Measurements from ENCODE around the gene MYNN. TPM values are rescaled to one million over a fixed set of nuclear protein-coding genes. Genes with fewer than 3 reads are reported as not detected.

MYNN gene
- total and polyA plus RNA-seq, 2 donors from 2014 or later = 9.6 to 14.7 TPM

DNA sequence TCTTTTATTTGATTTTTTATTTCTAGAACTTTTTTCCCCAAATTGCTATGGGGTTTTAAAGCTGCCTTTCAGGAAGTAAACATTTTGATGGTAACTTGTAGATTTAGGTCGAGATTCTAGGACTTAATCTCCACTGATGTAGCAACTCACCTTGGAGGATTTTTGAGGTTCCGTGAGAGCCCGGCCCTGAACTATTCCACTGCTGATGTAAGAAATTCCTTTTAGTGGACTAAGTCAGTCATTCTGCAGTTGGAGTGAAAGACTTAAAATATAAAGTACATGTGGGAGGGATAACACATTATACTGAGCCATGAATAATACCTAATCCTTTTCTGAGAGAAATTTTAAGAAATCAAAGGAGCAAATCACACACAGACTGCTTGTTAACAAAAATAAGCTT lies 52.1 kb downstream of the MYNN start:
- DNase-seq = no peak
- TF ChIP-seq, protein P1, sequence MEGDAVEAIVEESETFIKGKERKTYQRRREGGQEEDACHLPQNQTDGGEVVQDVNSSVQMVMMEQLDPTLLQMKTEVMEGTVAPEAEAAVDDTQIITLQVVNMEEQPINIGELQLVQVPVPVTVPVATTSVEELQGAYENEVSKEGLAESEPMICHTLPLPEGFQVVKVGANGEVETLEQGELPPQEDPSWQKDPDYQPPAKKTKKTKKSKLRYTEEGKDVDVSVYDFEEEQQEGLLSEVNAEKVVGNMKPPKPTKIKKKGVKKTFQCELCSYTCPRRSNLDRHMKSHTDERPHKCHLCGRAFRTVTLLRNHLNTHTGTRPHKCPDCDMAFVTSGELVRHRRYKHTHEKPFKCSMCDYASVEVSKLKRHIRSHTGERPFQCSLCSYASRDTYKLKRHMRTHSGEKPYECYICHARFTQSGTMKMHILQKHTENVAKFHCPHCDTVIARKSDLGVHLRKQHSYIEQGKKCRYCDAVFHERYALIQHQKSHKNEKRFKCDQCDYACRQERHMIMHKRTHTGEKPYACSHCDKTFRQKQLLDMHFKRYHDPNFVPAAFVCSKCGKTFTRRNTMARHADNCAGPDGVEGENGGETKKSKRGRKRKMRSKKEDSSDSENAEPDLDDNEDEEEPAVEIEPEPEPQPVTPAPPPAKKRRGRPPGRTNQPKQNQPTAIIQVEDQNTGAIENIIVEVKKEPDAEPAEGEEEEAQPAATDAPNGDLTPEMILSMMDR (IDR thresholded peaks at IDR 0.05; ENCODE audit: borderline replicate concordance, extremely low read depth, insufficient read depth) = no peak
- intact Hi-C loops (cut with DNase I) = no loop called here
- Histone ChIP-seq H3K4me1 (ENCODE audit: control insufficient read depth in 2 of 3, insufficient read depth in 2 of 3, low read depth in 1 of 3, low read length in 3 of 3) (no peaks in the 10 kb centered on the region), H3K27me3 (ENCODE audit: control insufficient read depth, insufficient read depth, low read length) (no peaks in the 10 kb centered on the region), H3K27ac (ENCODE audit: low read depth in 2 of 2, low read length in 2 of 2) (no peak overlapping the region), H3K4me3 (ENCODE audit: low read length in 3 of 3) (no peak overlapping the region), H3K9me3 (ENCODE audit: control insufficient read depth in 2 of 3, insufficient read depth in 1 of 3, low read length in 3 of 3) (no peaks in the 10 kb centered on the region), H3K36me3 (ENCODE audit: control insufficient read depth in 2 of 3, insufficient read depth in 3 of 3, low read length in 3 of 3) (no peaks in the 10 kb centered on the region), H3K9ac (ENCODE audit: low read length in 3 of 3) (no peak overlapping the region)
- no peak for FAIRE-seq

DNA sequence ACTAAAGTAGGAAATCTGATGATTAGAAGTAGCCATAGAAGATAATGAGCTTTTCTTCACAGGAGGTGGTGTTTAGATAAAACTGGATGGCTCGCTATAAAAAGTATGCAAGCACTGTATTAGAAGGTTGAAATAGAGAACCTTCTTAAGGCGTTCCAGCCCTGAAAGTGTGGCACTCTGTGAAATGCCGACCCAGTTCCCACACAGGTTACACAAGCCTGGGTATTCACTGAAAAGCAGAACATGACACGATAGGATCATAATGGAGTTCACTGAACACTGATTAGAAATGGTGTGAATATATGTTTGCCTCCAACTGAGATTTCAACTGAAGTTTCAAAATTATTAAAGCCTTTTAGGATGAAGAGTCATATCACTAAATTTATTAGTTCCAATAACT lies 54.5 kb downstream of the MYNN start:
- Histone ChIP-seq H3K4me3 (ENCODE audit: low read length in 3 of 3) (no peak overlapping the region), H3K27ac (ENCODE audit: low read depth in 2 of 2, low read length in 2 of 2) (no peak overlapping the region), H3K27me3 (ENCODE audit: control insufficient read depth, insufficient read depth, low read length) (no peaks in the 10 kb centered on the region), H3K4me1 (ENCODE audit: control insufficient read depth in 2 of 3, insufficient read depth in 2 of 3, low read depth in 1 of 3, low read length in 3 of 3) (no peaks in the 10 kb centered on the region), H3K9ac (ENCODE audit: low read length in 3 of 3) (no peak overlapping the region), H3K9me3 (ENCODE audit: control insufficient read depth in 2 of 3, insufficient read depth in 1 of 3, low read length in 3 of 3) (no peaks in the 10 kb centered on the region), H3K36me3 (ENCODE audit: control insufficient read depth in 2 of 3, insufficient read depth in 3 of 3, low read length in 3 of 3) (no peaks in the 10 kb centered on the region)
- TF ChIP-seq, protein P1 (IDR thresholded peaks at IDR 0.05; ENCODE audit: borderline replicate concordance, extremely low read depth, insufficient read depth) = no peak
- FAIRE-seq (no peak), DNase-seq (no peak)
- intact Hi-C loops (cut with DNase I) = no loop called here

DNA sequence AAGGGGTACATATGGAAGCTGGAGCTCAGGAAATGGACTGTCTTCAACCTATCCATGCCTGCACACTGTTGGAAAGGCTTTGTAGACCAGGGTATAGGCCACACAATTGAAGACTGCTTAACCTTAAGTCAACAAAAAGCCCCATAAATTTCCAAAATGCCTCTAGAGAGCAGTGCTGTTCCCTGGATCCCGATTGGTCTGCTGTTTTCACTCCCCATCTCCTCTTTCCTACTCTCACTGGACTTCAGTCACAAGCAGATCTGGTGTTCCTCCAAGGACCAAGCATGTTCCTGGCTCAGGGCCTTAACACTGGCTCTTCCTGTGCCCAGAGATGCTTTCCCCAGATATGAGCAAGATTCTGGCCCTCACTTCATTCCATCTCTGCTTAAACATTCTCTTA lies 62.3 kb downstream of the MYNN start:
- H3K27ac ChIP-seq (ENCODE audit: low read depth in 2 of 2, low read length in 2 of 2) = no peak overlapping the region
- no peaks in the 10 kb centered on the region for H3K36me3 ChIP-seq (ENCODE audit: control insufficient read depth in 2 of 3, insufficient read depth in 3 of 3, low read length in 3 of 3)
- TF ChIP-seq, protein P1 (IDR thresholded peaks at IDR 0.05; ENCODE audit: borderline replicate concordance, extremely low read depth, insufficient read depth) = no peak
- no peak for FAIRE-seq
- no peak for DNase-seq
- H3K9ac ChIP-seq (ENCODE audit: low read length in 3 of 3) = no peak overlapping the region
- no peak overlapping the region for H3K4me3 ChIP-seq (ENCODE audit: low read length in 3 of 3)
- no peaks in the 10 kb centered on the region for H3K4me1 ChIP-seq (ENCODE audit: control insufficient read depth in 2 of 3, insufficient read depth in 2 of 3, low read depth in 1 of 3, low read length in 3 of 3)
- H3K9me3 ChIP-seq (ENCODE audit: control insufficient read depth in 2 of 3, insufficient read depth in 1 of 3, low read length in 3 of 3) = no peaks in the 10 kb centered on the region
- intact Hi-C loops (cut with DNase I) = no loop called here
- H3K27me3 ChIP-seq (ENCODE audit: control insufficient read depth, insufficient read depth, low read length) = no peaks in the 10 kb centered on the region
